HG02885 (cell line): ENCODE measurements around the gene GON4L.
"Not testable (repeated sequence)": the region's sequence is repeated elsewhere in the genome, so short reads cannot be mapped to it uniquely, and the experiment has no call there.

Source experiments
- ATAC-seq: cut with Tn5 transposase; IDR thresholded peaks from one replicate; pipeline ENCODE4 v1.9.1; 2021; ENCODE audit warnings: mild to moderate bottlenecking; ENCODE audit not compliant: unreplicated experiment, poor library complexity

The GON4L gene, protein sequence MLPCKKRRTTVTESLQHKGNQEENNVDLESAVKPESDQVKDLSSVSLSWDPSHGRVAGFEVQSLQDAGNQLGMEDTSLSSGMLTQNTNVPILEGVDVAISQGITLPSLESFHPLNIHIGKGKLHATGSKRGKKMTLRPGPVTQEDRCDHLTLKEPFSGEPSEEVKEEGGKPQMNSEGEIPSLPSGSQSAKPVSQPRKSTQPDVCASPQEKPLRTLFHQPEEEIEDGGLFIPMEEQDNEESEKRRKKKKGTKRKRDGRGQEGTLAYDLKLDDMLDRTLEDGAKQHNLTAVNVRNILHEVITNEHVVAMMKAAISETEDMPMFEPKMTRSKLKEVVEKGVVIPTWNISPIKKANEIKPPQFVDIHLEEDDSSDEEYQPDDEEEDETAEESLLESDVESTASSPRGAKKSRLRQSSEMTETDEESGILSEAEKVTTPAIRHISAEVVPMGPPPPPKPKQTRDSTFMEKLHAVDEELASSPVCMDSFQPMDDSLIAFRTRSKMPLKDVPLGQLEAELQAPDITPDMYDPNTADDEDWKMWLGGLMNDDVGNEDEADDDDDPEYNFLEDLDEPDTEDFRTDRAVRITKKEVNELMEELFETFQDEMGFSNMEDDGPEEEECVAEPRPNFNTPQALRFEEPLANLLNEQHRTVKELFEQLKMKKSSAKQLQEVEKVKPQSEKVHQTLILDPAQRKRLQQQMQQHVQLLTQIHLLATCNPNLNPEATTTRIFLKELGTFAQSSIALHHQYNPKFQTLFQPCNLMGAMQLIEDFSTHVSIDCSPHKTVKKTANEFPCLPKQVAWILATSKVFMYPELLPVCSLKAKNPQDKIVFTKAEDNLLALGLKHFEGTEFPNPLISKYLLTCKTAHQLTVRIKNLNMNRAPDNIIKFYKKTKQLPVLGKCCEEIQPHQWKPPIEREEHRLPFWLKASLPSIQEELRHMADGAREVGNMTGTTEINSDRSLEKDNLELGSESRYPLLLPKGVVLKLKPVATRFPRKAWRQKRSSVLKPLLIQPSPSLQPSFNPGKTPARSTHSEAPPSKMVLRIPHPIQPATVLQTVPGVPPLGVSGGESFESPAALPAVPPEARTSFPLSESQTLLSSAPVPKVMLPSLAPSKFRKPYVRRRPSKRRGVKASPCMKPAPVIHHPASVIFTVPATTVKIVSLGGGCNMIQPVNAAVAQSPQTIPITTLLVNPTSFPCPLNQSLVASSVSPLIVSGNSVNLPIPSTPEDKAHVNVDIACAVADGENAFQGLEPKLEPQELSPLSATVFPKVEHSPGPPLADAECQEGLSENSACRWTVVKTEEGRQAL (N-terminal part only)

DNA sequence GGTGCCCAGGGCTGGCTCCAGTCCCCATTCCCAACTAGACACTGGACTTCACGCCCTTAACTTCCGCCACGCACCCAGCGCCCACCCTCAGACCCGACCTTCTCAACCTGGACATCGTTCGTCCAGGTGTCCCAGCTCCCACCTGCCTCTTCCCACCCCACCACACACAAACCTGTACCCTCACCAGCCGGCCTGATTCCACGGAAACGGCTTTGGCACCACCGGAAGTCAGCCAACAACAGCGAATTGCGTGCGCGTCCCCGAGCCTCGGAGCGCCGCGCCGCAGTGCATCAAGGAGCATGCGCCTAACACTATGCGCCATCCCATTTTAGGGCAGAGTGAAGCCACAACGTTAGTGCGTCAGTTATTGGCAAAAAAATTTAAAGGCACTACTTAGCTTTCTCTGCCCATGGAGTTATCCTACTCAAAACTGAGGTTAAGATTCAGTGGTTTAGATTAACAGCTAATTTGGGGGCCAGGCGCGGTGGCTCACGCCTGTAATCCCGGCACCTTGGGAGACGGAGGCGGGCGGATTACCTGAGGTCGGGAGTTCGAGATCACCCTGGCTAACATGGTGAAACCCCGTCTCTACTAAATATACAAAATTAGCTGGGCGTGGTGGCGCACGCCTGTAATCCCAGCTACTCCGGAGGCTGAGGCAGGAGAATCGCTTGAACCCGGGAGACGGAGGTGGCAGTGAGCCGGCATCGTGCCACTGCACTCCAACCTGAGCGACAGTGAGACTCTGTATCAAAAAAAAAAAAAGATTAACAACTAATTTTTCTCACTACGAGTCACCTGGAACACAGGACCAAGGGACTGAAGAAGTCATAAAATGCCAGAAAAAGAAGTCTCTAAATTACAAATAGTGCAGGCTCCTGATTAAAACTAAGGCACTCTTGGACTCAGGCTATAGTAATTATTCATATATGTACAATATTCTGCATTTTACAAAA is at the start of gene GON4L:
Gene GON4L (minus strand): TSS at position 240 of the 956 bp plus-strand sequence. CDS start 3,434 bp downstream, outside the sequence.
- ATAC-seq, result peak; percentile 54

DNA sequence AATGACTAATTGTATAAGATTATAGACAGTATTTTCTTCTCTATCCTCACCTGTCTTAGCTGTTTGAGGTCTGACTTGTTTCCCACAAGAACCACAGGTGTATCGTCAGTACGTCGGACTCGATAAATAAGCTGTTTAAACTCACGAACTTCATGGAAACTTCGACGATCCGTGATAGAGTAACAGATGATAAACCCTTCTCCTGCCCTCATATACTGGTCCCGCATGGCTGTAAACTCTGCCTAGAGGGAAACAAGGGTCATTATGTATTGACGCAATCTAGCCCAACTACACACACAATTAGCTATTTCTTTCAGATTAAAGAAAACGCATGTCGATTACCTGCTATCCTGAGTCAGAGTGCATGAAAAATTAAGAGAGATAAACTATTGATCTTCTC is 47.2 kb upstream of the GON4L start:
- ATAC-seq, result no peak

DNA sequence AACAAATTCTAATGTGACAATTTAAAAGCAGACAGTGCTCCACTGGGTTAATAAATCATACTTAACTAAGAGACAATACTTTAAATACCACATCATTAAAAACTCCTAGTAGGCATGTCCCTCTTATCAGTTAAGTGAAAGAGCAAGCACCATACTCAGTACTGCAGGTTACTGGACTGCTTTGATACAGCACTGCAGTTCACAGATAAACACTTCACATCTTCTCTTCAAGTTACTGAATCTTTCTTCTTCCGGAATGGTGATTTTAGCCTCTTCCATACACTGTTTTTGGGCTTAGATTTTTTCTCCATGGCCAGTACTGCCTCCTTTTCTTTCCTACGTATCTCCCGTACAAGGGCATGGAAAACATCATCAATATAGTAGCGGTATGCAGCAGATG is 43.1 kb upstream of the GON4L start:
- no peak for ATAC-seq

DNA sequence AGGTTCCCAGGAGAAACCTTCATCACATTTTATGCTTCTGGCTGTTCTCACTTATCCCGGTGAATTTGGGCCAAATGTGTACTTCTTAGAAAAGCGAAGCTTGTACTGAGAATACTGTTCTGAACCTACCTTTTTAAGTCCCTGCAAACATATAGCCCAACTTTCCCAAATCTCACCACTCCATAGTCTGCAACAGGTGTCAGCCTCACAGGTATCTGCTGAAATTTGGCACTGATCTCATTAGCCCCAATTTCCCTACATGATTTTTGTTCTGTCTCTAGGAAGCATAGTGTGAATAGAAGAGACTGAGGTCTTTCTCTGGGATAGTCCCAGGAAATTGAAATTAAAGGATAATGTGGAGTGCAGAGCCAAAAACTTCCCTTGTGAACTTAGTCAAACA is 42.7 kb upstream of the GON4L start:
- no peak for ATAC-seq

DNA sequence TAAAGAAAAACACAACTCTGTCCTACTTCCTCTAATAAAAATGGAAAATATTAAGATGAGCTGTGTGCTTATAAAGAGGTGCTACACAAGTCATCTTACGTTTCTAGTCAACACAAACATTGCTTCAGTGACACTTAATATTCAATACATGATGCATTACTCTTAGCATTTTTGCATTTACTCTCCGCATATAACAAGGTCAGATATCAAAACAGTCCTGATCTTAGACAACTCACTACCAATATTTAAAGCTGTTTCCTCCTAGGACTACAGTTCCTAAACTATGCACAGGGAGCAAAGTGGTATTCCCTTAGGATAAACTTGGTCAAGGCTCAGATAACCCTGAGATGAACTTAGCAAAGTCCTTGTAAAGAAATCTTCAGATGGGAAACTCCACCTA is 41.9 kb upstream of the GON4L start:
- ATAC-seq, result no peak

DNA sequence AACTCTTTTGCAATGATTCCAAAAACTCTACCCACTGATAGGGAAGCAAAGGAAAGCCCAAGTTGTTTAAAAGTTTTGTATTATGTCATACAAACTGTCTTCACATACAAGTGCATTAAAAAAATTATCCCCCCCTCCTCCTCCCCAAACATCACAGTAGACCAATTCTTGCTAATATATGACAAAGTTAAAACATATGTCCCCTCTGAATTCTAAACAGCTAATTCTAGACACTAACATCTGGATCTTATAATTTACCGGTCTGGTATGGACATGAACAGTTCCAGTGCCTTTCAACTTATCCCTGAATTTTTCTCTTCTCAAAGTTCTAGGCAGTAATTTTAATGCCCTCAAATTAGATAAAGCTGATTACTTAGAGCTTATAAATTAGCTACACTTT is 40.7 kb upstream of the GON4L start:
- no peak for ATAC-seq

DNA sequence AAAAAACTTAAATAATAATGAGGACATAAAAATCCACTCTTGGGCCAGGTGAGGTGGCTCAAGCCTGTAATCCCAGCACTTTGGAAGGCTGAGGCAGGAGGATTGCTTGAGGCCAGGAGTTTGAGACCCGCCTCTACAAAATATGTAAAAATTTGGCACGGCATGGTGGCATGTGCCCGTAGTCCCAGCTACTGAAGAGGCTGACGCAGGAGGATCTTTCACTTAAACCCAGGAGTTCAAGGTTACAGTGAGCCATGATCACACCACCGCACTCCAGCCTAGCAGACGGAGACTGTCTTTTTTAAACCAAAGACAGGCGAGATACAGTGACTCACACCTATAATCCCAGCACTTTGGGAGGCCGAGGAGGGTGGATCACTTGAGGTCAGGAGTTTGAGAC is 39.5 kb upstream of the GON4L start:
- ATAC-seq, result not testable (repeated sequence)

DNA sequence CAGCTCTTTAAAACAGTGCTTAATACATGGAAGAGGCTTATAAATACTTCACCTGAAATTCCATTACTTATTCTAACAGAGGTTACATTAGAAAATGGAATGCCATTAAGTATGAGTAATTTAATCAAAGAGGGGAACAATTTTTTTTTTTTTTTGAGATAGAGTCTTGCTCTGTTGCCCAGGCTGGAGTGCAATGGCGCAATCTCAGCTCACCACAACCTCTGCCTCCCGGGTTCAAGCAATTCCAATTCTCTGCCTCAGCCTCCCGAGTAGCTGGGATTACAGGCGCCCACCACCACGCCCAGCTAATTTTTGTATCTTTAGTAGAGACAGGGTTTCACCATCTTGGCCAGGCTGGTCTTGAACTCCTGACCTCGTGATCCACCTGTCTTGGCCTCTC is 38.6 kb upstream of the GON4L start:
- not testable (repeated sequence) for ATAC-seq

DNA sequence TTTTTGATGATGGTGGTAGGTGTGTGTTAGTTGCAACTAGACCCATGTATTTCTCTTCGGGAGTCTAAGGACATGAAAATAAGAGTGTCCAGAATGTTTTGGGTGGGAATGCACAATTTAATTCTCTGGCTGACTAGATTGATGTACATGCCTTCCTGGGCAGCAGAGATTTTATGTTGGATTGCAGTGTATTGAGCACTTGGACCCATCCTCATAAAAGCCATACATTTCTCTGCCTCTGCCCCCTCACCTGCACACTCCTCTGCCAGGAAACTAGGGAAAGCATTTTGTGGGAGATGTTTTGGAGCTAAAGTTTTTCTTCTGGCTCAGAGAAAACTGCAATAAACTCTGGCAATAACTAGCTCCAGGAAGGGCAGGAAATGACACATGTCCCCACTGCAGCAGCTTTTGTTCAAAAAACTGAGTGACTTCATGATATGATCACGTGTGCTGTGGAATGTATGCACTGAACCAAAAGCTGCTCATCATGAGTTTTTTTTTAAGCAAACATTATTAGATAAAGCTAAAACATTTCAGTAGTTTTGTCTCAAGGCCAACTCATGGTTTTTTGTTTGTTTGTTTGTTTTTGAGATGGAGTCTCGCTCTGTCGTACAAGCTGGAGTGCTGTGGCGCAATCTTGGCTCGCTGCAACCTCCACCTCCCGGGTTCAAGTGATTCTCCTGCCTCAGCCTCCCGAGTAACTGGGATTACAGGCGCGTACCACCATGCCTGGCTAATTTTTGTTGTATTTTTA is 36.6 kb upstream of the GON4L start:
- ATAC-seq, result no peak

DNA sequence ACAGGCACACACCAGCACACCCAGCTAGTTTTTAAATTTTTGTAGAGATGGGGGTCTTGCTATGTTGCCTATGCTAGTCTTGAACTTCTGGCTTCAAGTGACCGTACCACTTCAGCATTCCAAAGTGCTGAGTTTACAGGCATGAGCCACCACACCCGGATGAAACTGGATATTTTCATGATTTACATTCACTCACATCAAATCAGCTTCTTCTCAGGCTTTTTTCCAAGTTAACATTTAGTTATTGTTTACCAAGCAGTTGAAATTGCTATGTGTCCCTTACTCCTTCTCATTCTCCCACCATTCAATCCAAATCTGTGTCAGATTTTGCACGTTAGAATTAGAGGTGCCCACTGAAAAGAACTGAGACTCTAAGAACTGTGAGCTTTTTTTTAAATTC is 35.8 kb upstream of the GON4L start:
- ATAC-seq, result no peak

DNA sequence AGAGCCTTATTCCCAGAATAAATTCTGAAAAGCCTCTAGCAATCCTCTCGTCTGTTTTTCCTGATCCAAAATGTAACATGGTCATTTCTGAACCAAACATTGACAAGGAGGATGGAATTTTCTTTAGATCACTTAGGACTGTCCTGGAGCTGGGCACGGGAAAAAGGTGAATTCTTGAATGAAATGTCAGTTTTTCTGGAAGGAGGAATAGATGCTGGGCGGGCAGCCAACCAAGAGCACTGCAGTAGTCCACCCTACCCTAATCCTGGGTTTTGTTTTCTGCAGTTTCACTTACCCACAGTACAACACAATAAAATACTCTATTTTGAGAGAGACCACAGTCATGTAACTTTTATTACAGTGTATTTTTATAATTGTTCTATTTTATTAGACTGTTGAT is 33.2 kb upstream of the GON4L start:
- ATAC-seq, result no peak

DNA sequence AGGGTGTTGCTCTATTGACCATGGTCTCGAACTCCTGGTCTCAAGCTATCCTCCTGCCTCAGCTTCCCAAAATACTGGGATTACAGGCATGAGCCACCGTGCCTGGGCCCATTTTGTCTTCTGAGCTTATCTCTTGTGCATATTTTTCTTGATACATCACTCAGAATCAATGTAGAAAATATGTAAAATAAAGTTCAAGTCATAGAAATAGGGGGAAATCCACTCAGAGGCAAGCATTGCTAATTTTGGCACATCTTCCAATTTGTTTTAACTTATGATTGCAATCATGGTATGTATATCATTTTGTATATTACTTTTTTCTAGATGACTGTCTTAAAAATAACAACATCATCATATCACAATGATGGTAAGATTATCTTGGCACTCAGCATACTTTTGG is 32.6 kb upstream of the GON4L start:
- no peak for ATAC-seq

DNA sequence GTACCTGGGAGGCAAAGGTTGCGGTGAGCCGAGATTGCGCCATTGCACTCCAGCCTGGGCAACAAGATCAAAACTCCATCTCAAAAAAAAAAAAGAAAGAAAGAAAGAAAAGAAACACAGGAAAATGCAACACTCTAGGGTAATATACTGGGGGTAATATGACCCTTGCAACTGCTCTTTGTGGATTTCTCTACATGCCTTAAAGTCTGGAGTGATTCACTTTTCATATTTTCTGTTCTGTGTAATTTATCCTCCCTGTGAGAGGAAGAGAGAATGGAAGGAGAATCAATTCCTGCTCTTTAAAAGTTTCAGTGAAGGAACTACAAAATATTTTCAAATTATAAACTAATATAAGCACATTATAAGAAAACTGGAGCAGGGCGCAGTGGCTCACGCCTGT is 31.5 kb upstream of the GON4L start:
- no peak for ATAC-seq

DNA sequence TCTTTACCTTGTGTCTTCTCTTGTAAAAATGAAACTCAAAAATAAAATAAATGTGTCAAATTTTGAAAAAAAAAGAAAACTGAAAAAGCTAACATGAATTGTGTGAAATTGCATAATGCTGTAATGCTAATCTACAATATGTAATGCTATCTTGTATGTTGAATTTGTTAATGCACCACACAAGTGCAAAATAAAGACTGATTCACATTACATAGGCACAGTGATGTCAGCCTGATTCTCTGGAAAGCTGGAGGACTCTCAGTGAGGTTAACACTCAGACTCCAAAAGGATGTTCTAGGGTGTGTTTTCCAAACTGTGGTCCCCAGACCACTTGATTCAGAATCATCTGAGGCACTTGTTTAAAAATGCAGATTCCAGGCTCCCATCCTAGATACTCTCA is 28.0 kb upstream of the GON4L start:
- ATAC-seq, result no peak

DNA sequence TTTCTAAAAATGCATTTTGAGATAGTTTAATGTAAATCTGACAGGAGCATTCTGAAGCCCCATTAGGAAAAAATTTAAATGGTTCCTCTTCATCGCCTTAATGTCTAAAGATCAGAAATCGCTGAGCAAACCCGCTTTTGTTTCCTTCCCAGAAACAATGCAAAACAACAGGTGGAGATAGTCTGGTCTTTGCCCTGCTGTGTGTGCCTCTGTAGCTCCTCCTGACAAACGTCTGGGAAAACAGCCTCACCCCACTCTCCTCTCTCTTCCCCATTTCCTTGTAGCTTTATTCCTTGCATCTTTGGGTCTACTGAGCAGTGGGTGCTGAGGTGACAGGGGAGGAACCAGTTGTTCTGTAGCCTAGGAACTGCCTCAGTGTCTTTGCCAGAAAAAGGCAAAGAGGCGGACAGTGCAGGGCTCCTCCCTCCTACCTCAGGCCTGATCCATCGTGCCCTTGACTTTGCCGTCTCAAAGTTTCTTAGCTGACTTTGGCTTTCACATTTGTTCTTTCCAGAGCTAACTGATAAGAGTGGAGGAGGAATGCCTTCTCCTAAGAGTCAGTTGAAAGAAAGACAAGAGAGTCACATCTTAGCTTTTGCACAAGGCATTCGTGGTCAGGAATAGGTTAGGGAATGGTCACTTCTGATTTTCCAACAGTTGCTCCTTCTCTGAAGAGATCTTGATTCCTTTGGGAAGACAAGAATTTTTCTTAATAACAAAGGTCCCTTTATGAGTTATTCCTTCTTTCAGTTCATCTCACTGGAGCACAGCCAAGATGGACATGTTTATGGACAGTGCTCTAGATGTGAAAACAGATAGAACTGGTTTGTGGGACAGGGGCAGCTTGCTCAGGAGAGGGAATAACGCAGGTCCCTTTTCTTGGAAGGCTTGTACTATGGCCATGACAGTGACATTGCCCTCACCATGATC is 27.3 kb upstream of the GON4L start:
- no peak for ATAC-seq

DNA sequence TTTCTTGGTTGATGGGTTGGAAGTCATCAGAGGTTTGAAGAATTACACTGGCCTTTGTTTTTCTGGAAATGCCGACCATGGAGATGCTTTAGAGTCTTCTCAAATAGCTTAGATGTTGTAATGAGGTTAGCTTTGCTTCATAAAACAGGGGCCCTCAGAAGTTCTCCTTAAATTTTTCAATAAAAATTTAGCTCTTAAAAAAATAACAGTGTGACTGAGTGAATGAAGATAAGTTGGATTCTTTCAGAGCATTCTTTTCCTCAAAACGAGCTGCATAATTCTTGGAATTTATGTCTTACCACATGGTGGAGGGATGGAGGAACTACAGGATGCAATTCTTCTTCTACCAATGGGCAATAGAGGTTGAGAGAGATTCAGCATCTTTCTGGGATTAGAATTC is 25.8 kb upstream of the GON4L start:
- no peak for ATAC-seq

DNA sequence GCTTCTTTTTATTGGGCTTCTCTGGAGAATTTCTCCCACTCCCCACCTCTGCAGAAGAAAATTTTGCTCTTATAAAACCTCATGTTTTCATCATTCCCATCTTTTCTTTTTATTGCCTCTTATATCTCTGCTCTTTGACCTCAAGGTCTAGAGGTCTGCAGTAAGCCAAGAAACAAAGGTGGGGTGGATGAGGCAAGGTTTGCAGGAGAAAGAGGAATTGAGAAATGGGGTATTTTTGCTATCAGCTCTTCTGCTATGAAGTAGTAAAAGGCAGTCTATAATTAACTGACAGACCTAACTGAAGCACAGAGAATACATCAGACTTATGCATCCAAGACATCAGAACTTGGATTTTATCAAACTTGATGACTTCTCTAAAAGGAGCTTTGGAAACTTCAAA is 25.2 kb upstream of the GON4L start:
- ATAC-seq, result no peak

DNA sequence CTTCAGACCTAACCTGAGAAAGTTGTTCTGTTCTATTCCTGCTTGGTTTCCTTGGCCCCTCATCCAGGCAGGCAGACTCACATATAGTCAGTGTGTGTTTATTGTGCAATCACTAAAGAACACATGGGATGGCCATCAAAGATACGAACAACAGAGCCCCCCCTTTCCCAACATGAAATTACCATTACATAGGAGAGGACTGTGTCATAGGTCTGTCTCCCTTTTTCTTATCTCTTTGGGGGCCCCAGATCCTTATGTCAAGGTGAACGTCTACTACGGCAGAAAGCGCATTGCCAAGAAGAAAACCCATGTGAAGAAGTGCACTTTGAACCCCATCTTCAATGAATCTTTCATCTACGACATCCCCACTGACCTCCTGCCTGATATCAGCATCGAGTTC is 23.9 kb upstream of the GON4L start:
- ATAC-seq, result no peak
